Choroid plexus epithelial cell (primary cell): ENCODE results near the gene IGLL1.
"Not testable (repeated sequence)": the region's sequence is repeated elsewhere in the genome, so short reads cannot be mapped to it uniquely, and the experiment has no call there.

Experiments
- DNase-seq: peaks from one replicate; pipeline ENCODE4 v3.0.0-alpha.2; 2010; ENCODE audit warnings: low read depth
- H3K4me3 ChIP-seq: 2 replicates; pipeline ENCODE4 v1.5.1; 2011; ENCODE audit warnings: low read depth, mild to moderate bottlenecking, control low read depth, low read length, moderate library complexity
- TF ChIP-seq, protein P1 (sequence below): conservative IDR thresholded peaks from 2 replicates; pipeline ENCODE4 v1.5.1; 2011; ENCODE audit warnings: low read depth, mild to moderate bottlenecking, control low read depth, inconsistent platforms, low read length, moderate library complexity

The IGLL1 gene

DNA sequence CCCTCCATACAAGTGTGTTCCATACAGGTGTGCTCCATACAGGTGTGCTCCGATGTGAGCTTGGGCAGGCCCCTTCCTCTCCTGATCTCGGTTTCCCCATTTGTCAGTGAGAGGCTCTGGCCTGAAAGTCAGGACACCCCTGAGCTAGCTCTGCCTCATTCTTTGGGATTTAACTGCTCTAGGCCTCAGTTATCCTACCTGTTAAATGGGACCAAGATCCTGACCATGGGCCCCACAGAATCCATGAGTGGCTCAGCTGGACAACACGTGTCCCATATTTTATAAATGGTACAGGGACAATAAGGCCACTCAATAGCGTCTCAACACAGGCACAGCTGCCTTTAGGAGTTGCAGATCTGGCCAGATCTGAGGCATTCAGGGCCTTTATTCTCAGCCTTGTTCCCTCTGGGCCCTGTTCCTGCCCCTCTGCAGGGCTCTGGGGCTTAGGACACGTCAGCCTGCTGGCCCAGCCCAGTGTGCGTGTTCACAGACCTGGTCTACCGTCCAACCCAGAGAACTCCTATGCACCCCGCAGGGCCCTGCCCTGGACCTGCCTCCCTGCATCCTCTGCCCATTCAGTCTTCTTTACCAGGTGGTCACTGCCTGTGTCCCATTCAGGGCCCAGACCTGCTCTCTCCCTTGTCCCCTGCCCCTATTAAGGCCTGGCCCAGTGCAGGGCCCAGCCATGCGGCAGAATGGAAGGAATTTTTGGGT lies 18.9 kb upstream of the IGLL1 start:
- TF ChIP-seq, protein P1, sequence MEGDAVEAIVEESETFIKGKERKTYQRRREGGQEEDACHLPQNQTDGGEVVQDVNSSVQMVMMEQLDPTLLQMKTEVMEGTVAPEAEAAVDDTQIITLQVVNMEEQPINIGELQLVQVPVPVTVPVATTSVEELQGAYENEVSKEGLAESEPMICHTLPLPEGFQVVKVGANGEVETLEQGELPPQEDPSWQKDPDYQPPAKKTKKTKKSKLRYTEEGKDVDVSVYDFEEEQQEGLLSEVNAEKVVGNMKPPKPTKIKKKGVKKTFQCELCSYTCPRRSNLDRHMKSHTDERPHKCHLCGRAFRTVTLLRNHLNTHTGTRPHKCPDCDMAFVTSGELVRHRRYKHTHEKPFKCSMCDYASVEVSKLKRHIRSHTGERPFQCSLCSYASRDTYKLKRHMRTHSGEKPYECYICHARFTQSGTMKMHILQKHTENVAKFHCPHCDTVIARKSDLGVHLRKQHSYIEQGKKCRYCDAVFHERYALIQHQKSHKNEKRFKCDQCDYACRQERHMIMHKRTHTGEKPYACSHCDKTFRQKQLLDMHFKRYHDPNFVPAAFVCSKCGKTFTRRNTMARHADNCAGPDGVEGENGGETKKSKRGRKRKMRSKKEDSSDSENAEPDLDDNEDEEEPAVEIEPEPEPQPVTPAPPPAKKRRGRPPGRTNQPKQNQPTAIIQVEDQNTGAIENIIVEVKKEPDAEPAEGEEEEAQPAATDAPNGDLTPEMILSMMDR: no peak
- no peak overlapping the region for H3K4me3 ChIP-seq
- no peak for DNase-seq

GRCh38 chr22:23597576-23598268 lies 17.6 kb upstream of the IGLL1 start:
- H3K4me3 ChIP-seq: not testable (repeated sequence)

DNA sequence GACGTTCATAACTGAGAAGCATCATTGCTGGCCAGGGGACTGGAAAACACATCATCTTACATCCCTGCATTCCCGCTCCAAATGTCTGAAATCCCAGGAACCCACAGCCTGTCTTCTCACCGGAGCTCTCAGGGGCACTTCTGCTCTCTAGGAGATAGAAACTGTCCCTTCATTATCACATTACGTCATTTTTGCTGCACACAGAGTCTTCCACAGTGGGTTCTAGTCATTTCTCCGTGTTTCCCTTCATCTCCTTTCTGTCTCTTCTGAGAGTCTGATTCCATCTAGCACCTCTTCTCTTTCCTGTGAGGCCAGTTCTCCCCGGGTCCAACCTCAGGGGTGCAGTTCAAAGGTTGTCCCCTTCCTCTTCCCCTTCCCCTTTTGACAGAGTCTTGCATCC lies 15.8 kb upstream of the IGLL1 start:
- not testable (repeated sequence) for DNase-seq, H3K4me3 ChIP-seq

More at GRCh38 chr22:23597576-23598268, 17.6 kb upstream of the IGLL1 start:
- not testable (repeated sequence) for DNase-seq

DNA sequence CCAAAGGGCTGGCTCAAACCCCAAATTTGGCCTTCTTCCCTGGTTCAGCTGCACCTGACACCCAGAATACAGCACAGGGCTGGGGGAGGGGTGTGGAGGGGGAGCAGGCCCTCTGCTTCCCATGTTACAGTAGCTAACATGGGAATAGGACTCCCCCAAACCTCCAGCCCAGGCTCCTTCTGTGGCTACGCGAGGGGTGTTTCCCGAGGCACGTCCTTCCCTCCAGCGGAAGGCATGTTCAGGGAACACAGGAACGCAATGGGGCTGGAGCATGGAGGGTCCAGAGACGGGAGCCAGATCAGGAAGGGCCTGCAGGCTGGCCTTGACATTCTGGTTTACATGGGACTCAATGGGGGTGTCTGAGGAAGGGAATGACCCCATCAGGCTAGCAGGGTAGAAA lies 11.8 kb upstream of the IGLL1 start:
- H3K4me3 ChIP-seq: no peak overlapping the region
- TF ChIP-seq, protein P1: no peak
- no peak for DNase-seq

- TF ChIP-seq, protein P1: peak; percentile 97
- peak; percentile 82 for DNase-seq
- H3K4me3 ChIP-seq: no peak overlapping the region
Observed at GRCh38 chr22:23591201-23591791, 11.2 kb upstream of the IGLL1 start.

DNA sequence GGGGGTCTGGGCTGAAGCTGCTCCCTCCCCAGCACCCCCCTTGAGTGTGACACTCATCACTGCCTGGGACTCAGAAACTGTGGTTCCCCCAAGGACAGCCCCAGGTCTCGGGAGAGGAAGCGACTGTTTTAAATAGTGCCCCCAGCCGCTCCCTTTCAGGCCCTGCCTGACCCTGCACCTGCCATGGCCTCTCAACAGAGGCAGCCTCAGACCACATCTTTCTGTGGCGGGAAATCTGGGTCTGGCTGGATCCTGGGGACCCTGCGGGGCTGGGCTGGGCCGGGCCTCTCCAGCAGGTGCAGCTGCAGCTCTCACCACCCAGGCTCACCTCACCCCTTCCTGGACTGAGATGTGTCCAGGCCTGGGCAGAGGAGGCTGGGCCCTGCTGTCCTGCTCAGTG lies 3.7 kb upstream of the IGLL1 start:
- no peak overlapping the region for H3K4me3 ChIP-seq
- TF ChIP-seq, protein P1: no peak

DNA sequence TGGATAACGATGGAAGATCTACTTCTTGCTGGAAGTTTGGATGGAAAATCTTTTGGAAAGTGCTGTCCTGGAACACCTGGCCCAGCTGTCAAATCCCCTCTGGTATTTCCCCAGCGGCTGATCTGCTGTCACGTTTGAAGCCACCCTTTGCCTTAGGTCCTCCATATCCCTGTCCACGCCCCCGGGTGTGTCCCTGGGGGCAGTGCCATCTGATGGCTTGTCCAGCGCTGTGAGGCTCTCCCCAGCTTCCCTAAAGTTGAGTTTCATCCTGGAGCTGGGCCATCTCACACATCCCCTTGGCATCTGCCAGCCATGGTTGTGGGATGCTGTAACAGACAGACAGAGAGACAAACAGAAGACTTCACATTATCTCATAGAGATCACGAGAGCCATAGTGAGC lies 3.1 kb upstream of the IGLL1 start:
- no peak for DNase-seq
- TF ChIP-seq, protein P1: no peak
- H3K4me3 ChIP-seq: no peak overlapping the region

More for the DNA sequence above, 3.7 kb upstream of the IGLL1 start:
- no peak for DNase-seq

GRCh38 chr22:23581260-23581650 lies 1.2 kb upstream of the IGLL1 start:
- no peak overlapping the region for H3K4me3 ChIP-seq
- no peak for DNase-seq
- TF ChIP-seq, protein P1: no peak
